GM23338 (cell line): Measurements from ENCODE around the gene GPR50. TPM values are rescaled to one million over a fixed set of nuclear protein-coding genes. Genes with fewer than 3 reads are reported as not detected.

Source experiments
- ATAC-seq: fragments of 200-7000 bp; cut with Tn5 transposase; 3 replicates; pipeline ENCODE4 v1.9.1; 2020
- DNase-seq: peaks from one replicate; pipeline ENCODE4 v3.0.0-alpha.2; 2015; ENCODE audit warnings: low spot score
- H2AFZ ChIP-seq: fragments of 200-600 bp; sonication (generic); 2 replicates; pipeline ENCODE4 v1.8.0; 2016; ENCODE audit warnings: antibody characterized with exemption, mild to moderate bottlenecking, moderate library complexity
- H3F3A ChIP-seq: fragments of 200-600 bp; sonication (generic); replicated peaks from 2 replicates; pipeline ENCODE4 v1.8.0; 2017; ENCODE audit warnings: antibody characterized with exemption, mixed run types, low read depth
- H3K27ac ChIP-seq: fragments of 200-600 bp; sonication (generic); 2 replicates; pipeline ENCODE4 v1.6.1; 2016; ENCODE audit warnings: low read depth
- H3K27me3 ChIP-seq: fragments of 200-600 bp; sonication (generic); 2 replicates; pipeline ENCODE4 v1.8.0; 2016; ENCODE audit warnings: mild to moderate bottlenecking, mixed run types, moderate library complexity; ENCODE audit not compliant: insufficient read depth
- H3K36me3 ChIP-seq: fragments of 200-600 bp; sonication (generic); 2 replicates; pipeline ENCODE4 v1.8.0; 2016; ENCODE audit warnings: mild to moderate bottlenecking; ENCODE audit not compliant: insufficient read depth
- H3K4me1 ChIP-seq: fragments of 200-600 bp; sonication (generic); 2 replicates; pipeline ENCODE4 v1.8.0; 2016; ENCODE audit warnings: mild to moderate bottlenecking, moderate library complexity; ENCODE audit not compliant: insufficient read depth
- H3K4me2 ChIP-seq: fragments of 200-600 bp; sonication (generic); 2 replicates; pipeline ENCODE4 v1.7.1; 2017; ENCODE audit warnings: mixed run types
- H3K4me3 ChIP-seq: fragments of 200-600 bp; sonication (generic); 2 replicates; pipeline ENCODE4 v1.6.1; 2016; ENCODE audit warnings: mixed run types
- H3K79me2 ChIP-seq: fragments of 200-600 bp; sonication (generic); replicated peaks from 2 replicates; pipeline ENCODE4 v1.8.0; 2017; ENCODE audit warnings: mild to moderate bottlenecking; ENCODE audit not compliant: insufficient read depth
- H3K9me2 ChIP-seq: fragments of 200-600 bp; sonication (generic); 2 replicates; pipeline ENCODE4 v1.8.0; 2017; ENCODE audit not compliant: insufficient read depth
- H4K20me1 ChIP-seq: fragments of 200-600 bp; sonication (generic); replicated peaks from 2 replicates; pipeline ENCODE4 v1.8.0; 2017; ENCODE audit warnings: mild to moderate bottlenecking; ENCODE audit not compliant: insufficient read depth
- H3K27ac Mint-ChIP-seq: 2 replicates; pipeline ENCODE4 v1.8.0; 2020; ENCODE audit warnings: inconsistent platforms, mild to moderate bottlenecking, moderate library complexity, mixed read lengths
- H3K27me3 Mint-ChIP-seq: 3 replicates; pipeline ENCODE4 v1.8.0; 2022; ENCODE audit warnings: low read depth, mild to moderate bottlenecking, moderate library complexity, mixed read lengths, inconsistent platforms; ENCODE audit not compliant: insufficient read depth, poor library complexity
- H3K36me3 Mint-ChIP-seq: 3 replicates; pipeline ENCODE4 v1.8.0; 2021; ENCODE audit warnings: low read depth, mild to moderate bottlenecking, inconsistent platforms, moderate library complexity, mixed read lengths
- H3K4me1 Mint-ChIP-seq: 3 replicates; pipeline ENCODE4 v1.8.0; 2020; ENCODE audit warnings: mild to moderate bottlenecking, inconsistent platforms, mixed read lengths
- H3K4me3 Mint-ChIP-seq: 3 replicates; pipeline ENCODE4 v1.8.0; 2021; ENCODE audit warnings: moderate library complexity, mild to moderate bottlenecking, inconsistent platforms, mixed read lengths
- H3K9me3 Mint-ChIP-seq: 3 replicates; pipeline ENCODE4 v1.8.0; 2020; ENCODE audit warnings: moderate library complexity, mild to moderate bottlenecking, inconsistent platforms, mixed read lengths
- CREB1 ChIP-seq: fragments of 250-450 bp; sonication (Bioruptor Pico); IDR thresholded peaks from 2 replicates; pipeline ENCODE4 v1.5.0; 2020; ENCODE audit warnings: low read depth, mild to moderate bottlenecking, moderate library complexity
- CTCF ChIP-seq, 2 experiments: fragments of 200-600 bp in 1 of 2; sonication (generic) in 1 of 2; conservative IDR thresholded peaks; 2 replicates each; pipeline versions ENCODE4 v1.5.1 to v1.6.1; 2016 to 2017; ENCODE audit warnings: antibody characterized with exemption in 2 of 2, low read depth in 2 of 2, mild to moderate bottlenecking in 2 of 2, moderate library complexity in 1 of 2
- ETS1 ChIP-seq: IDR thresholded peaks from 2 replicates; pipeline ENCODE4 v1.6.1; 2016; ENCODE audit warnings: antibody characterized with exemption
- EZH2phosphoT487 ChIP-seq: fragments of 200-600 bp; sonication (generic); IDR thresholded peaks from one replicate; pipeline ENCODE4 v1.8.1; 2018; ENCODE audit warnings: antibody characterized with exemption; ENCODE audit not compliant: unreplicated experiment
- JUNB ChIP-seq: IDR thresholded peaks from one replicate; pipeline ENCODE4 v1.6.1; 2016; ENCODE audit warnings: antibody characterized with exemption; ENCODE audit not compliant: unreplicated experiment
- NANOG ChIP-seq: IDR thresholded peaks from 2 replicates; pipeline ENCODE4 v1.6.1; 2016; ENCODE audit warnings: antibody characterized with exemption, borderline replicate concordance
- POLR2AphosphoS5 ChIP-seq: IDR thresholded peaks from 2 replicates; pipeline ENCODE4 v1.6.1; 2016; ENCODE audit warnings: antibody characterized with exemption, low read depth
- REST ChIP-seq: IDR thresholded peaks from one replicate; pipeline ENCODE4 v1.6.1; 2018; ENCODE audit warnings: antibody characterized with exemption; ENCODE audit not compliant: unreplicated experiment
- STAT1 ChIP-seq: IDR thresholded peaks from one replicate; pipeline ENCODE4 v1.6.1; 2016; ENCODE audit warnings: antibody characterized with exemption; ENCODE audit not compliant: unreplicated experiment
- ZNF114 ChIP-seq: fragments of 250-450 bp; sonication (Bioruptor Pico); IDR thresholded peaks from 2 replicates; pipeline ENCODE4 v1.5.0; 2020; ENCODE audit warnings: mild to moderate bottlenecking, moderate library complexity
- ZNF331 ChIP-seq: fragments of 250-450 bp; sonication (Bioruptor Pico); IDR thresholded peaks from 2 replicates; pipeline ENCODE4 v1.5.0; 2020; ENCODE audit warnings: low read depth, mild to moderate bottlenecking, moderate library complexity
- ZNF462 ChIP-seq: fragments of 250-450 bp; sonication (Bioruptor Pico); IDR thresholded peaks from 2 replicates; pipeline ENCODE4 v1.5.0; 2020; ENCODE audit warnings: mild to moderate bottlenecking, moderate library complexity
- polyA plus RNA-seq: library from polyadenylated mRNA; unstranded; fragments of >200 nt; fragmentation: Nextera tagmentation; extraction: Ambion mirVana; gene quantifications from 2 replicates; pipeline ENCODE4 v1.2.1, GENCODE V29; 2016
- total RNA-seq: library from RNA; depleted of rRNA; stranded (reverse); fragments of >200 nt; shearing (Covaris generic); gene quantifications from 2 replicates; pipeline ENCODE4 v1.2.3, GENCODE V29; 2014

Gene GPR50
- total and polyA plus RNA-seq, 2 experiments from 2014 or later, result 0.59 to 1.5 TPM

GRCh38 chrX:151167791-151168345, 8.5 kb upstream of the GPR50 start:
- peaks cover 7% of the 10 kb centered on the region for H3K27me3 ChIP-seq

More at GRCh38 chrX:151167791-151168345, 8.5 kb upstream of the GPR50 start:
- peaks cover 4% of the 10 kb centered on the region; the same call in 2 of the 3 replicates for H3K4me1 Mint-ChIP-seq
- no peak overlapping the region for H3K4me3 Mint-ChIP-seq
- DNase-seq (no peak), ATAC-seq (no peak)
- no peaks in the 10 kb centered on the region for H3K36me3 ChIP-seq
- H3K4me2 ChIP-seq, result no peak overlapping the region
- H3F3A ChIP-seq, result no peaks in the 10 kb centered on the region
- TF ChIP-seq POLR2AphosphoS5 (no peak), NANOG (no peak), ZNF462 (no peak), ZNF114 (CRISPR knock-in tag) (no peak), JUNB (no peak), REST (no peak), EZH2phosphoT487 (no peak), CREB1 (CRISPR knock-in tag) (no peak), ZNF331 (CRISPR knock-in tag) (no peak), STAT1 (no peak), ETS1 (no peak), CTCF (conservative IDR thresholded peaks at IDR 0.05; ENCODE audit: low read depth in 2 of 2) (no peak)
- no peak overlapping the region for H3K4me3 ChIP-seq
- H4K20me1 ChIP-seq, result no peaks in the 10 kb centered on the region
- H3K27ac Mint-ChIP-seq, result no peak overlapping the region
- H3K27me3 Mint-ChIP-seq, result no peaks in the 10 kb centered on the region
- no peaks in the 10 kb centered on the region for H3K9me3 Mint-ChIP-seq
- no peaks in the 10 kb centered on the region for H3K36me3 Mint-ChIP-seq
- no peak overlapping the region for H3K27ac ChIP-seq
- no peaks in the 10 kb centered on the region for H3K79me2 ChIP-seq
- no peaks in the 10 kb centered on the region for H3K9me2 ChIP-seq
- H2AFZ ChIP-seq, result no peak overlapping the region
- H3K4me1 ChIP-seq, result no peaks in the 10 kb centered on the region
